ENCODE data around the gene SLC5A11.

SLC5A11 gene

DNA sequence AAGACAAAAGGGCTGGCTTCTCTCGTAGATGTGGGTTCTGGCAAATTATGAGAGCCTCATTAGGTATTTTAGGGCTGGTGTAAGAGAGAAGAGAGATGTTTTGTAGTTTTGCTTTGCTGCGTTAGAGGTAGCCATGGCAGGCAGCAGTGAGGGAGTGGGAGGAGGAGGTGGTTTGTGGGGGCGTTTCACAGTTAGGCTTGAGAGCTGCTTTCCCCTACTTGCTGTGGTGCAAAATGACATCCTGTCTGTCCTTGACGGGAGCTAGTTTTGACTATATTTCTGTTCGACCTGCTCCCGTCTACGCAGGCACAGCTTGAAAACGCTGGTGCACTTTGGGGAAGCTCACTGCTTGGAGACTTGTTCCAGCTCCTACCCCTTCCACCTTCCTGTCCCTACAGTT, 75.5 kb downstream of the SLC5A11 start:
- TF ChIP-seq, protein P1, sequence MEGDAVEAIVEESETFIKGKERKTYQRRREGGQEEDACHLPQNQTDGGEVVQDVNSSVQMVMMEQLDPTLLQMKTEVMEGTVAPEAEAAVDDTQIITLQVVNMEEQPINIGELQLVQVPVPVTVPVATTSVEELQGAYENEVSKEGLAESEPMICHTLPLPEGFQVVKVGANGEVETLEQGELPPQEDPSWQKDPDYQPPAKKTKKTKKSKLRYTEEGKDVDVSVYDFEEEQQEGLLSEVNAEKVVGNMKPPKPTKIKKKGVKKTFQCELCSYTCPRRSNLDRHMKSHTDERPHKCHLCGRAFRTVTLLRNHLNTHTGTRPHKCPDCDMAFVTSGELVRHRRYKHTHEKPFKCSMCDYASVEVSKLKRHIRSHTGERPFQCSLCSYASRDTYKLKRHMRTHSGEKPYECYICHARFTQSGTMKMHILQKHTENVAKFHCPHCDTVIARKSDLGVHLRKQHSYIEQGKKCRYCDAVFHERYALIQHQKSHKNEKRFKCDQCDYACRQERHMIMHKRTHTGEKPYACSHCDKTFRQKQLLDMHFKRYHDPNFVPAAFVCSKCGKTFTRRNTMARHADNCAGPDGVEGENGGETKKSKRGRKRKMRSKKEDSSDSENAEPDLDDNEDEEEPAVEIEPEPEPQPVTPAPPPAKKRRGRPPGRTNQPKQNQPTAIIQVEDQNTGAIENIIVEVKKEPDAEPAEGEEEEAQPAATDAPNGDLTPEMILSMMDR (conservative IDR thresholded peaks at IDR 0.05; ENCODE audit: control insufficient read depth, insufficient read depth, low read depth, low read length): no peak
- DNase-seq (ENCODE audit: low read depth): no peak
- H3K4me3 ChIP-seq (ENCODE audit: control insufficient read depth, low read depth, low read length): no peak overlapping the region

DNA sequence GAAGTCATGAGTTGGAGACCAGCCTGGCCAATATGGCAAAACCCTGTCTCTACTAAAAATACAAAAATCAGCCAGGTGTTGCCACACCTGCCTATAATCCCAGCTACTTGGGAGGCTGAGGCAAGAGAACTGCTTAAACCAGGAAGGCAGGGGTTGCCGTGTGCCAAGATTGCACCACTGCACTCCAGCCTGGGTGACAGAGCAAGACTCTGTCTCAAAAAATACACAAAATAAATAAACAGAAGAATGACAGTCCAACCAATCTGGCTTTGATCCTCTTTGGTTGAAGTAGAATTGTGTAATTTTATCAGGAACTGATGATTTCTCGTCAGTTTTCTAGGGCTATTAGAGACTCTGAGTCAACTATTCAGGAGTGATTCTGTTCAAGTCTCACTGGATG, 79.4 kb downstream of the SLC5A11 start:
- H3K4me3 ChIP-seq (ENCODE audit: control insufficient read depth, low read depth, low read length): no peak overlapping the region
- DNase-seq (ENCODE audit: low read depth): no peak
- TF ChIP-seq, protein P1 (conservative IDR thresholded peaks at IDR 0.05; ENCODE audit: control insufficient read depth, insufficient read depth, low read depth, low read length): no peak

DNA sequence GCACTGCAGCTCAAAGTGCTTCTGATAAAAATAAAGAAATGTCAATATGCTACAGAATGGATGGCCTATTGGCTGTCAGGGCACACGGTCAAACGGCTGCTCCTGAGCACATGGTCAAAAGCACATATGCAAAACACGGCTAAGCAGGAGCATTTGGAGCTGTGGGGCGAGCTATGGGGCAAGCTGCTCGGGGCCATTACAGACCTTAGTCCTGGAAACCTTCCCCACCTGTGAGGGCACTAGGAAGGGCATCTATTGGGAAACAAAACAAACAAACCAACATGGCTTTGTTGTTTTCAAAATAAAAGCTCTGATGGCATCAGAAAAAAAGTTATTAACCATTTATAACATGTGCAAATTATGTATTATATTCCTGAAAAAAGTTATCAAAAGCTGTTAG, 83.6 kb downstream of the SLC5A11 start:
- TF ChIP-seq, protein P1 (conservative IDR thresholded peaks at IDR 0.05; ENCODE audit: control insufficient read depth, insufficient read depth, low read depth, low read length): no peak
- no peak overlapping the region for H3K4me3 ChIP-seq (ENCODE audit: control insufficient read depth, low read depth, low read length)
- no peak for DNase-seq (ENCODE audit: low read depth)

DNA sequence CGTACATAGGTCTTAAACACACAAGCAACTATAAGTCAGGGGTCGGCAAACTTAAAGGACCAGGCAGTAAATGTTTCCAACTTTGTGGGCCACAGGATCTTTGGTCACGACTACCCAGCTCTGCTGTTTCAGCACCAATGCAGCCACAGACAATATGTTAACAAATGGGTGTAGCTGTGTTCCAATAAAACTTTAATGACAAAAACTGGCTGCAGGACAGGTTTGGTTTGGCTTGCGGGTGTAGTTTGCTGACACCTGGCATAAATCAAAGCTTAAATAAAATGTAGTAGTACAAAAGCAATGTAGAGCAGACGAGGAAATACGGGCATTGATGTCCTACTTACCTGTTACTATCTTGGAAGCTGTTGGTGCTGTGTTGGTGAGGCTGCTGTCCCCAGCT, 84.7 kb downstream of the SLC5A11 start:
- H3K4me3 ChIP-seq (ENCODE audit: control insufficient read depth, low read depth, low read length): no peak overlapping the region
- TF ChIP-seq, protein P1 (conservative IDR thresholded peaks at IDR 0.05; ENCODE audit: control insufficient read depth, insufficient read depth, low read depth, low read length): no peak
- no peak for DNase-seq (ENCODE audit: low read depth)

DNA sequence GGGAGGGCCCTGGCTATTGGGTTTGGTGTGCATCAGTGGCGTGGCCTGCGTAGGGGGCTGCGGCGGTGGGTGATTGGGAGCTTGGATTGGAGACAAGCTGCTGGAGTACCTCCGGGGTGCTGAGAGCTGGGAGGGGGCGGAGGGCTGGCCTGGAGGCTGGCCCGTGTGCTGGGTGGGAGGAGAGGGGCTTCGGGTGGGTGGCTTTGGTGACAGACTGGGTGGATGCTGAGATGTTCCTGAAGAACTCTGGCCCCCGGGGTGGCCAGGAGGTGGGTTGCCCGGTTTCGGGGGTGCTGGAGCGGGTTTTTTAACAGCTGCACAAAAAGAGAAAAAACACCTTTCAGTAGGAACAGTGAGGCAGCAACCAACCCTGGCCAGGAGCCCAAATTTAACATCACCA, 85.3 kb downstream of the SLC5A11 start:
- DNase-seq (ENCODE audit: low read depth): no peak
- no peak overlapping the region for H3K4me3 ChIP-seq (ENCODE audit: control insufficient read depth, low read depth, low read length)
- TF ChIP-seq, protein P1 (conservative IDR thresholded peaks at IDR 0.05; ENCODE audit: control insufficient read depth, insufficient read depth, low read depth, low read length): no peak

DNA sequence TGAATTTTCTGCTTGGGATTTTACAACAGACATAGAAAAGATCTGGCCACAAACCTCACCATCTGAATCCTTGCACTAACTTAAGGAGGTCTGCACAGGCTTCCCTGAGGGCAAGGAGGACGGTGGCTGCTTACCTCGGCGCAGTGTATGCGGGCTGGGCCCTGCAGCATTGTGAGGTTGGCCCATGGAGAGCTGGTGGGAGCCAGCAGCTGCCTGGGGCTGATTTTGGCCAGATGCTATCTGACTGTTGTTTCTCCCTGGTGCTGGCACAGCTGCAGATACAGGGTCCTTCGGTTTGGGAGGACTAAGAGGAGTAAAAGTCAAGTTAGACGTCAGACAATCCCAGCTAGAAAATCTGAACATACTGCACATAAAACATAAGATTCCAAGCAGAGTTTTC, 89.6 kb downstream of the SLC5A11 start:
- TF ChIP-seq, protein P1 (conservative IDR thresholded peaks at IDR 0.05; ENCODE audit: control insufficient read depth, insufficient read depth, low read depth, low read length): no peak
- no peak for DNase-seq (ENCODE audit: low read depth)
- no peak overlapping the region for H3K4me3 ChIP-seq (ENCODE audit: control insufficient read depth, low read depth, low read length)

DNA sequence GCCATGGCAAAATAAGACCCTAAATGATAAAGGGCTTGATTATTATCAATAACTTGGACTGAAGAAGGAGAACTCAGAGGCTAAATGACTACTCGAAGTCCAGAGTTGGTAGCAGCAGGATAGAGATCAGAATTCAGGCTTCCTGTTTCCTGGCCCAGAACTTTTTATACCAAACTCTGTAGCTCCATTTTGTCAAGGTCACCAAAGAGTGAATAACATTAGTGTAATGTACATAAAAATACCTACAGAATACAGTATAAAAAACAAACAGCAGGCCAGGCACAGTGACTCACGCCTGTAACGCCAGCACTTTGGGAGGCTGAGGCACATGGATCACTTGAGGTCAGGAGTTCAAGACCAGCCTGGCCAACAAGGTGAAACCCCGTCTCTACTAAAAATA, 90.4 kb downstream of the SLC5A11 start:
- TF ChIP-seq, protein P1 (conservative IDR thresholded peaks at IDR 0.05; ENCODE audit: control insufficient read depth, insufficient read depth, low read depth, low read length): no peak
- H3K4me3 ChIP-seq (ENCODE audit: control insufficient read depth, low read depth, low read length): no peak overlapping the region
- no peak for DNase-seq (ENCODE audit: low read depth)
